H54 (cell line): ENCODE measurements around the gene ZMYND12.
A peak's percentile ranks its signal among the peaks of the same experiment; 100 is the strongest.

Source experiments
- DNase-seq: peaks from one replicate; pipeline ENCODE4 v3.0.0; 2011; ENCODE audit warnings: low spot score, mixed read lengths; ENCODE audit not compliant: insufficient read length
- FAIRE-seq: peaks from 3 replicates; lab custom pipeline; 2011; peaks lifted over from hg19 to GRCh38; lab: Jason Lieb, UNC
- POLR2A ChIP-seq: IDR thresholded peaks from 2 replicates; pipeline ENCODE4 v1.6.1; 2011; ENCODE audit warnings: low read depth, mild to moderate bottlenecking, low read length

ZMYND12 gene

DNA sequence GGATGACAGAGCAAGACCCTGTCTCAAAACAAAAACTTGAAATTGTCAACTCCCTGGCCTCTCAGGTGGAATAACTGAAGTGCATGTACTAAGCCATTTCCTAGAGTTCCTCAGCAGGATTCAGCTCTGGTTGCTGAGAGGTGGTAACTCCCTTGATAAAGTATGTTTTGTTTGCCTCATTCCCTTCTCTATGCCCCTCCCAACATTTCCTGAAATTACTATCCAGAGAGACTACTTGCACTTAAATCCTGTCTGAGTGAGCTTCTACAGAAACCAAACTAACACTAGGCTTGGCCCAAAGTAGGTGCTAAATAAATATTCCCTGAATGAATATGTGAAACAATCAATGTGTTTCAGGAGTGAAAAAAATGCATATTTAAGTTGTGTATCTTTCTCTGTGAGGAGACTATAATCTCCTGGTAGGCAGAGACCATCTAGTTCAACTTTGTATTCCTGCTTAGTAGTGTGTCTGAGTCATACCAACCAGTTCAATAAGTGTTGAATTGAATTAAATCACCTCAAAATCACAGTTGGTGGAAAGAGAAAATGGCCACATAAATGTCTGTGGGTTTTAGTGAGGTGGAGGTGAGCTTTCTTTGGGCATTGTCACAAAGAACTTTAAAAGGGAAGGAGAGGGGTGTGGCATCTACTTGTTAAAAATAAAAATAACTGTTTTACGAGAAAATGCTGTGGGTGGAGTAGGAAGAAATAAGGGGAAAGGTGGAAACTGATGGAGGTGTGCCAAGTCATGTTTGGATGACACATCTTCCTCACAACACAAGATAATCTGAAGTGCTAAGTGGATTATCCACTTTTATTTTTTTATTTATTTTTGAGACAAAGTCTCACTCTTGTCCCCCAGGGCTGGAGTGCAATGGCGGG is 62.6 kb downstream of the ZMYND12 start:
- FAIRE-seq: no peak
- no peak for DNase-seq
- no peak for TF ChIP-seq POLR2A

DNA sequence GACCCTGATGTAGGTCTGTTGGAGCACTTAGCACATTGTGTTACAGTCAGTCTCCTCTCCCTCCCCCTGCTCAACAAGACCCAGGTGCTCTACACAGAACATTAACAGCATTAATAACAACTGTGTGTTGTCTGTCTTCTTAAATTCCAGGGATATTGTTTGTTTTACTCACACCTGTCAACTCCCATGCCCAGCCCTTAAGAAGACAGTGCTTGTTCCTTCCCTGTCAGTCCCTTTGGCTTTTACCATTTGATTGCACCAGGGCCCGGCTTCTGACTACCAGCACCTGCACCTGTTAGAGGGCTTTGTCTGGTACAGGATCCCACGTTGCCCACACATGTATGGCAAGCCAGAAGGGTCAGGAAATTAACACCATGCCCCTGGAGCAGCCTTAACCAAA is 63.6 kb downstream of the ZMYND12 start:
- DNase-seq (no peak), FAIRE-seq (no peak)
- TF ChIP-seq POLR2A: no peak

DNA sequence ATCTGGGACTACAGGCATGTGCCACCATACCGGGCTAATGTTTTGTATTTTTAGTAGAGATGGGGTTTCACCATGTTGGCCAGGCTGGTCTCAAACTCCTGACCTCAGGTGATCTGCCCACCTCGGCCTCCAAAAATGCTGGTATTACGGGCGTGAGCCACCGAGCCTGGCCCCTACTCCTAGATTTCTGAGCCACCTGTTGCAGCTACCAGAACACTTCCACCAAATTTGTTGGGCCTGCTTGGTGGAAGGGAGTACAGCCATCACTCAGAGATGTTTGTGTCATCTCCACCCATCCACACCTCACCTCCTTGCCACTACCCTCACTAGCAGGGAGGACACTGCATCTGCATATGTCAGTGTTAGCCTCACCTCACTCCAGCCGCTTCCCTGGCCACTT is 69.8 kb downstream of the ZMYND12 start:
- TF ChIP-seq POLR2A: no peak
- DNase-seq: no peak
- no peak for FAIRE-seq

DNA sequence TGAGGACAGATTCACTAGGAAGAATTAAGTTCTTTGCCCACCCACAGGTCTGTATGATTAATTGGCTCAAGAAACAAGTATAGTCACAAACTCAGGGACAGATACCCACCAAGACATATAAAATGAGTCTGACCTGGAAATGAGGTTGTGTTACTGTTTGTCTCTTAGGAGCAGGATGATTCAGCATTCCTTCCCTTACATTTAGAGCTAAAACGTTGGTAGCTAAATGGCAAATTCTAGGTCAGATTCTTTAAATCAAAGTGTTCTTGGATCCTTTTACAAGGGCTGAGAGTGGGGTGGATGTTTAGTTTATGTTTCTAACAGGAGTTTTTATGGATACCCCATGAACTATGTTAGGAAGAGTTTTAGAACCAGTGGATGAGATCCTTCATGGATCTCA is 70.5 kb downstream of the ZMYND12 start:
- no peak for TF ChIP-seq POLR2A
- FAIRE-seq: peak; percentile 48
- no peak for DNase-seq

DNA sequence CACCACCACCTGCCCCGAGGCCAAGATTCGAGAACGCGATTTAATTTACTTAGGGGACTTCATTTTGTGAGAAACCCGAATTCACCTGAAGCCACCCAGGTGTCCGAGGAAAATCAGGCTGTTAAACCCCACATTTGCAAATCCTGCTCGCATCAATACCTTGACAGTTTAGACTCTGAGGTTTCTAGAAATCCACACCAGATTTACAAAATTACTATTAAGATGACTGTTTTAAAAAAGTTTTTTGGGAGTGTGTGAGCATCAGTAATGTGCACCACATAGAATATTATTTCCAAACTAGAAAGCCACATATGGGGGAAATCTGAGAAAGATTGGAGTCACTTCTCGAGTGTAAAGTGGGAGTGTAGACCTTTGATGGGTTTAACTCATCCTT is 74.5 kb downstream of the ZMYND12 start:
- FAIRE-seq (no peak), DNase-seq (no peak)
- no peak for TF ChIP-seq POLR2A

DNA sequence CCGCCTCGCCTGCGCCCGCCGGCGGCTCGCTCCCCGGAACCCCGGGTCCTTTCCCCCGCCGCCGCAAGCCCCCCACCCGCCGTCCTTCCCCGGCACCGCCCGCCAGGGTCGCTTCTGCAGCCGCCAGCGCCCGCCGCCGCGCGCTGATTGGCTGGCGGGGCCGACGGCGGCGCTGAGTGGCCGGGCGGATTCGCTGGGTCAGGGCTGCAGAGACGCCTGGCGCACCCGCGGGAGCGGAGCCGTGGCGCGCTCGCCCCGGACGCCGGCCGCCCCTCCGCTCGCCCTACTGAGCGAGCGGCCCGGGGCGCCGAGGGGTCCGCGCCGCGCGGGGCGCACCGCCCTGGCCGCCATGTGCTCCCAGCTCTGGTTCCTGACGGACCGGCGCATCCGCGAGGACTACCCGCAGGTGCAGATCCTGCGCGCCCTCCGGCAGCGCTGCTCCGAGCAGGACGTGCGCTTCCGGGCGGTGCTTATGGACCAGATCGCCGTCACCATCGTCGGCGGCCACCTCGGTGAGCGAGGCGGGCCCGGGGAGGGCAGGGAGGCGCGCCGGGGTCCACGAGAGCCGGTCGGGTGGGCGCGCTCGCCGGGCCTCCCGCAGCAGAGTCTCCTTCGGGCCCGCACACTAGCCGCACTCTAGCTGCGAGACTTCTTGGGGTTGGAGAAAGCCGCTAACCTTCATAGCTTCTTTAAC is 75.1 kb downstream of the ZMYND12 start, which contains the start of gene RIMKLA:
Gene RIMKLA (plus strand): TSS at position 207 of the 694 bp plus-strand sequence. CDS start 143 bp downstream, at position 350.
- FAIRE-seq (no peak), DNase-seq (no peak)
- 0 out of 2 replicates have a peak, but pooled peaks have one; percentile 15 for TF ChIP-seq POLR2A
